Measurements from ENCODE around the gene RPP25L. TPM values are rescaled to one million over a fixed set of nuclear protein-coding genes. Genes with fewer than 3 reads are reported as not detected.
A peak's percentile ranks its signal among the peaks of the same experiment; 100 is the strongest.

RPP25L gene
- total RNA-seq, 2 donors from 2014 or later = 52.1 to 53.2 TPM

- Histone ChIP-seq H3K4me3 (peak overlapping the region; percentile 69 to 70), H3K9me3 (no peaks in the 10 kb centered on the region), H3K4me1 (replicated peaks) (peaks cover 4% of the 10 kb centered on the region), H3K27me3 (replicated peaks; ENCODE audit: insufficient read depth) (no peaks in the 10 kb centered on the region), H3K36me3 (no peaks in the 10 kb centered on the region), H3K27ac (peak overlapping the region; percentile 76 to 89)
- WGBS = 90% methylated on average over 19 of the region's 20 CpGs
- intact Hi-C loops (cut with DNase I) = no loop called here
- TF ChIP-seq POLR2AphosphoS5 (IDR thresholded peaks at IDR 0.05) = no peak
- no peak for DNase-seq (ENCODE audit: low spot score)
Observed at GRCh38 chr9:34610434-34611206, 1.3 kb downstream of the RPP25L start.

- 42% methylated on average over 2 of the region's 2 CpGs for WGBS
- DNase-seq (ENCODE audit: low spot score) = no peak
- H3K36me3 ChIP-seq = no peaks in the 10 kb centered on the region
- H3K9me3 ChIP-seq = no peaks in the 10 kb centered on the region
- TF ChIP-seq POLR2AphosphoS5 (IDR thresholded peaks at IDR 0.05) = no peak
- TF ChIP-seq CTCF (IDR thresholded peaks at IDR 0.05) = no peak
- no peak for TF ChIP-seq POLR2A (IDR thresholded peaks at IDR 0.05)
- intact Hi-C loops (cut with DNase I) = no loop called here
- peaks cover 4% of the 10 kb centered on the region for H3K4me1 ChIP-seq (replicated peaks)
- no peaks in the 10 kb centered on the region for H3K27me3 ChIP-seq (replicated peaks; ENCODE audit: insufficient read depth)
- H3K27ac ChIP-seq = no peak overlapping the region
- no peak overlapping the region for H3K4me3 ChIP-seq
Observed at GRCh38 chr9:34607331-34607730, 4.6 kb downstream of the RPP25L start.

- Histone ChIP-seq H3K4me3 (no peak overlapping the region), H3K27me3 (replicated peaks; ENCODE audit: insufficient read depth) (no peaks in the 10 kb centered on the region), H3K36me3 (no peaks in the 10 kb centered on the region), H3K4me1 (replicated peaks) (peaks cover 4% of the 10 kb centered on the region), H3K9me3 (no peaks in the 10 kb centered on the region), H3K27ac (no peak overlapping the region)
- TF ChIP-seq POLR2A (IDR thresholded peaks at IDR 0.05) (no peak), POLR2AphosphoS5 (IDR thresholded peaks at IDR 0.05) (no peak), CTCF (IDR thresholded peaks at IDR 0.05) (no peak)
- intact Hi-C loops (cut with DNase I) = no loop called here
- no peak for DNase-seq (ENCODE audit: low spot score)
- 90% methylated on average over 3 of the region's 3 CpGs for WGBS
Observed at GRCh38 chr9:34606905-34607304, 5.0 kb downstream of the RPP25L start.

GRCh38 chr9:34606190-34606589 is 5.7 kb downstream of the RPP25L start:
- H3K36me3 ChIP-seq = no peaks in the 10 kb centered on the region
- no peak for DNase-seq (ENCODE audit: low spot score)
- H3K27ac ChIP-seq = no peak overlapping the region
- no peak for TF ChIP-seq CTCF (IDR thresholded peaks at IDR 0.05)
- no peak for TF ChIP-seq POLR2AphosphoS5 (IDR thresholded peaks at IDR 0.05)
- TF ChIP-seq POLR2A (IDR thresholded peaks at IDR 0.05) = no peak
- no peaks in the 10 kb centered on the region for H3K9me3 ChIP-seq
- intact Hi-C loops (cut with DNase I) = no loop called here
- H3K4me3 ChIP-seq = no peak overlapping the region
- H3K4me1 ChIP-seq (replicated peaks) = peaks cover 3% of the 10 kb centered on the region
- H3K27me3 ChIP-seq (replicated peaks; ENCODE audit: insufficient read depth) = no peaks in the 10 kb centered on the region

- Histone ChIP-seq H3K4me3 (no peak overlapping the region), H3K27me3 (replicated peaks; ENCODE audit: insufficient read depth) (no peaks in the 10 kb centered on the region), H3K27ac (no peak overlapping the region), H3K36me3 (no peaks in the 10 kb centered on the region), H3K9me3 (no peaks in the 10 kb centered on the region), H3K4me1 (replicated peaks) (no peaks in the 10 kb centered on the region)
- intact Hi-C loops (cut with DNase I) = loop anchor here (5.0 kb wide), 1 partner anchor 271 kb away; no protein-coding TSS in a partner anchor
- peak; percentile 83 for DNase-seq (ENCODE audit: low spot score)
- 62% methylated on average over 4 of the region's 4 CpGs for WGBS
- TF ChIP-seq POLR2AphosphoS5 (IDR thresholded peaks at IDR 0.05) (peak; percentile 48), POLR2A (IDR thresholded peaks at IDR 0.05) (no peak), CTCF (IDR thresholded peaks at IDR 0.05) (peak; percentile 73 to 93 (median 89))
Observed at GRCh38 chr9:34603610-34604231, 8.2 kb downstream of the RPP25L start.
